22Rv1 (cell line): Measurements from ENCODE around the gene MAP3K7CL.

ENCODE experiments used
- ZFX ChIP-seq: fragments of 450-650 bp; IDR thresholded peaks from 2 replicates; pipeline ENCODE4 v1.6.1; 2017; ENCODE audit warnings: antibody characterized with exemption, borderline replicate concordance
- TF ChIP-seq, protein P1 (sequence below): fragments of 450-650 bp; IDR thresholded peaks from 2 replicates; pipeline ENCODE4 v1.5.1; 2017; ENCODE audit warnings: mild to moderate bottlenecking

DNA sequence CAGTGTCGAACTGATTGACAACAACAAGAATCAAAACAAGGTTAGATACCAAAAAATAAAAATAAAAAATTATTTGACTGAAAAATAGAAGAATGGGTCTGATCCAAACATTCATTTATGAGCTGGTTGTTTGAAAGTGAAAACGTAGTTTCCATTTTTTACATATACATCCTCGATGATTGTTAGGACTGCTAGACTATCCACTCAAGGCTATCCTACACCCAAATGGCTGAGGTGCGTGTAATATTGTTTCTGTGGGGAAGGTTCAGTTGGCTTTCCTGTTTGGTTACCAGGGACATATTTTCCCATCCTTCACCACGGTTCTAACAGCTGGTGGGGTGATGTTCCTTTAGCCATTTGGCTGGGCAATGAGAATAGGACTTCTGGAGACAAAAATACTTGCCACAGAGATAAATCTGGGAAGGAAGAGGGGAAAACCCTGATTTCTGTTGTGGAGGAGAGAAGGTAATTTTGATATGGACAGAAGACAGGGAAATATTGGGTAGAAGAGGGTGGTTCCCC, 66.3 kb downstream of the MAP3K7CL start:
- TF ChIP-seq, protein P1, sequence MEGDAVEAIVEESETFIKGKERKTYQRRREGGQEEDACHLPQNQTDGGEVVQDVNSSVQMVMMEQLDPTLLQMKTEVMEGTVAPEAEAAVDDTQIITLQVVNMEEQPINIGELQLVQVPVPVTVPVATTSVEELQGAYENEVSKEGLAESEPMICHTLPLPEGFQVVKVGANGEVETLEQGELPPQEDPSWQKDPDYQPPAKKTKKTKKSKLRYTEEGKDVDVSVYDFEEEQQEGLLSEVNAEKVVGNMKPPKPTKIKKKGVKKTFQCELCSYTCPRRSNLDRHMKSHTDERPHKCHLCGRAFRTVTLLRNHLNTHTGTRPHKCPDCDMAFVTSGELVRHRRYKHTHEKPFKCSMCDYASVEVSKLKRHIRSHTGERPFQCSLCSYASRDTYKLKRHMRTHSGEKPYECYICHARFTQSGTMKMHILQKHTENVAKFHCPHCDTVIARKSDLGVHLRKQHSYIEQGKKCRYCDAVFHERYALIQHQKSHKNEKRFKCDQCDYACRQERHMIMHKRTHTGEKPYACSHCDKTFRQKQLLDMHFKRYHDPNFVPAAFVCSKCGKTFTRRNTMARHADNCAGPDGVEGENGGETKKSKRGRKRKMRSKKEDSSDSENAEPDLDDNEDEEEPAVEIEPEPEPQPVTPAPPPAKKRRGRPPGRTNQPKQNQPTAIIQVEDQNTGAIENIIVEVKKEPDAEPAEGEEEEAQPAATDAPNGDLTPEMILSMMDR = no peak
- TF ChIP-seq ZFX = no peak
